HG03432 (cell line): Measurements from ENCODE around the gene ABCB8.

Source experiments
- ATAC-seq: cut with Tn5 transposase; IDR thresholded peaks from one replicate; pipeline ENCODE4 v1.9.1; 2021; ENCODE audit warnings: mild to moderate bottlenecking, moderate library complexity; ENCODE audit not compliant: unreplicated experiment

Gene ABCB8

DNA sequence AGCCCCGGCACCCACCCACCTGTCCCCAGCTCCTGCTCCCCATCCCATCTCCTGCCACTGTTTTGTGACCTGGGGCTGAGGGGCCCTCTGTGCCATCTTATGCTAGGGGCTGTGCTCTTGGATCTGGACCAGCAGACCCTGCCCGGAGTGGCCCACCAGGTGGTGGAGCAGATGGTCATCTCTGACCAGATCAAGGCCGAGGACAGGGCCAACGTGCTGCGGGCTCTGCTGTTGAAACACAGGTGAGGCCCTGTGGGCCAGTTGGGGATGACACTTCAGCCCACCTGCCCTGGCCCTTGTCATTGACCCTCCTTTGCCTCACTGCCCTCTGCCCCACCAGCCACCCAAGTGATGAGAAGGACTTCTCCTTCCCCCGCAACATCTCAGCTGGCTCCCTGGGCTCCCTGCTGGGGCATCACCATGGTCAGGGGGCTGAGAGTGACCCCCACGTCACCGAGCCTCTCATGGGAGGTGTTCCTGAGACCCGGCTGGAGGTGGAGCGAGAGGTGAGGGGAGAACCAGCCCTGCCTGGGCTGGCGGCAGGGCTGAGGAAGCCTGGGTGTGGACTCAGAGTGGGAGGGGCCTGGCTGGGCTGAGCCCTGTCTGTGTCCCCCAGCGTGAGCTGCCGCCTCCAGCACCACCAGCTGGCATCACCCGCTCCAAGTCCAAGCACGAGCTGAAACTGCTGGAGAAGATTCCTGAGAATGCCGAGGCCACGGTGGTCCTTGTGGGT, 41.8 kb downstream of the ABCB8 start:
- ATAC-seq, result no peak

DNA sequence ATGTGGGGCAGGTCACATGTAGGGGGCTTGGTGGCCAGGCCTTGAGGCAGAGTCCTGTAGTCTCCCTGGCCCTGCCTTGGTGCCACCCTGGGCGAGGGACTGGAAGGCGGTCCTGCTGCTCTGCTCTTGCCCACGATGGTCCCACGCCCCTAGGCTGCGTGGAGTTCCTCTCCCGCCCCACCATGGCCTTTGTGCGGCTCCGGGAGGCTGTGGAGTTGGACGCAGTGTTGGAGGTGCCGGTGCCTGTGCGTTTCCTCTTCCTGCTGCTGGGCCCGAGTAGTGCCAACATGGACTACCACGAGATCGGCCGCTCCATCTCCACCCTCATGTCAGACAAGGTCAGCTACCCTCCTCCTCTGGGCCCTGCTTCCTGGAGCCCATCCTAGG, 42.3 kb downstream of the ABCB8 start:
- ATAC-seq, result no peak

GRCh38 chr7:151071032-151071866, 43.0 kb downstream of the ABCB8 start:
- ATAC-seq, result no peak

GRCh38 chr7:151073990-151074389, 45.7 kb downstream of the ABCB8 start:
- no peak for ATAC-seq

GRCh38 chr7:151074817-151075661, 46.8 kb downstream of the ABCB8 start:
- ATAC-seq, result no peak

GRCh38 chr7:151075662-151075971, 47.4 kb downstream of the ABCB8 start:
- ATAC-seq, result no peak

- ATAC-seq, result no peak
These were observed 47.8 kb downstream of the ABCB8 start for GRCh38 chr7:151075978-151076426.

DNA sequence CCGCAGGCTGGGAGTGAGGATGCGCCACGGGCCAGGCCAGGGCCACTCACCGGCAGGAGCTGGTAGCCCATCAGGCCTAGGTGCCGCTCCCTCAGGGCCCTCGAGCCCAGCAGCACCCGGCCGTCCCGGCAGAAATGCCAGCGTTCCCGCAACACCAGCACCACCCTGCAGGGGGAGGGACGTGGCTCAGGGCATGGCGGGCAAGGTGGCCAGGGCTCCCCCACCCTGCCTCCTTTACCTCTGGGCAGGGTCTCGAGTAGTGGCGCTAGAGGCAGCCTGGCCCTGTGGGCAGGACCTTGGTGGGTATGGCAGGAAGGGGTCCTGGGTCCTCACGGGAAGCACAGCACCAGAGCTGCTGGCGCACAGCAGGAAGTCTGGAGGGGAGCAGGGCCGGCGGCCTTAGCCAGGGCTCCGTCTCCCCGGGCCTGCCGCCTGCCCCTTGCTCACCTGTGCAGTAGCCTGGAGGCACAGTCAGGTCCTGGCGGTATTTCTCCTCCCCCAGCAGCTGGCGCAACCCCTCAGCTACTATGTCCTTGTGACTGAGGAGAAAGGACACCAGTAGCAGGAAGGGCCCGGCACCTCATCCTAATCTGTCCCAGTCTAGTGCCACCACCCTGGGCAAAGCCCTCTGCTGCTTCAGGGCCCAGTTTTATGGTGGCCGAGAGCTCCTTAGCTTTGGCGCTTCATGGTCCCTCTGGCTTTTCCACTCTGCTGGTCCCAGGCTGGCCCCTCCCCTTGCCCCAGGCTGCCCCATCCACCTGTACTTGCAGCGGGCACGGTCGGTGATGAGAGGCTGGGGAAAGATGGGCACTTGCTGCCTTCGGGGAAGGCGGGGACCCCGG, 48.8 kb downstream of the ABCB8 start:
- ATAC-seq, result no peak

- no peak for ATAC-seq
These were observed 49.5 kb downstream of the ABCB8 start for GRCh38 chr7:151077705-151078232.

DNA sequence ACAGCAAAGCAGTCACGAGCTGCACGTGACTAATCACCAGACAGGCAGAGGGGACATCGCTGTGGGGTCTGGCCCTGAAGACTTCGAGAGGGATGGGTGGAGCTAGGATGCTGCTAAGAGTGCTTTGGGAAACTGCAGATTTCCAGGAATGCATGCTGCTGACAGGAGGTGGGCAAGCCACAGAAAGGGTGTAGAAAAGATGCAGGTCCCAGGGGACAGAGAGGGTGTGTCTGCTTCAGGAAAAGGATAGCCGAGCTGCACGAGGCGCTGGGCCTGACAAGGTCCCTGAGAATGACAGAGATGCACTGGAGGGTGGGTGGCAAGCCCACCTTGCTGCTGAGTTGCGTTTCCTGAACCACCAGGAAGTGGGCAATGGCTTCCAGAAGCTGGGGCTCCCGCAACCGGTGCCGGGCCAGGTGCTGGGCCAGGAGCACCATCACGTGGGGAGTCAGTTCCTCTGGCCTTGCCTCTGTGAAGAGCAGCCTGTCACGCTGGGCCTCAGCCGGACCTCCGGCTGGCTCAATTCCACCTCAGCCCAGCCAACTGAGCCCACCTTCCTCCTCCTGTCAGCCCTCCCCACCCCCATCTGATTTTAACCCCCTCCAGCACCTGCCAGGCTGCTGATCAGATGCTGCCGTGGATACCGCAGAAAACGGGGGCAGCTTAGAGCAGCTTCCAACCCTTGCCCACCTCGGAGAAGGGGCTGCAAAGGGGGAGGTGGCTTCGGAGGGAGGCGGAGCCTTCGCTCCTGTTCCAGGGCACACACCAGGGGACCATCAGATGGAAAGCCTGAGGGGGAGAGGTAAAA, 50.2 kb downstream of the ABCB8 start:
- no peak for ATAC-seq

GRCh38 chr7:151079199-151079910, 51.1 kb downstream of the ABCB8 start:
- ATAC-seq, result no peak

DNA sequence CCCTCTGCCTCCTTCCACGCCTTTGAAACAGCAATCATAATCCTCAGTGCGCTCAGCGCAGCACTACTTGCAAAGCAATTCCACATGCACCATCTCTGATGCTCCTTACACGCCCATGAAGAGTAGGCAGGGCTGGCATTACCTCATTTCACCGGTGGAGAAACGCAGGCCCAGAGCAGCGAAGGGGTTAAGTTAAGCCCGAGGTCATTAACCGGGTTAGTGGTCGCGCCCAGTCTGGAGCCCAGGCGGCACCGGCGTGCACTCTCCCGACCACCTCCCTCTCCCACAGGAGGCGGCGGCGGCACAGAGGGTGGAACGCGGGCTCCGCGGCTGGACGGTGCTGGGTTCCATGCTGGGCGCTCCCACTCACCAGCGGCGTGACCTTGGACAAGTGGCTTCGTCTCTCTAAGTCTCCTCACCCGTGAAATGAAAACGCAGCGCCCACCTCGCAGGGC, 51.8 kb downstream of the ABCB8 start:
- peak; percentile 4 for ATAC-seq

GRCh38 chr7:151080522-151081169, 52.4 kb downstream of the ABCB8 start, which contains the start of gene FASTK:
TSS of gene FASTK (minus strand) at chr7:151080809. CDS start at chr7:151080766, 43 bp downstream.
- peak; percentile 77 for ATAC-seq

DNA sequence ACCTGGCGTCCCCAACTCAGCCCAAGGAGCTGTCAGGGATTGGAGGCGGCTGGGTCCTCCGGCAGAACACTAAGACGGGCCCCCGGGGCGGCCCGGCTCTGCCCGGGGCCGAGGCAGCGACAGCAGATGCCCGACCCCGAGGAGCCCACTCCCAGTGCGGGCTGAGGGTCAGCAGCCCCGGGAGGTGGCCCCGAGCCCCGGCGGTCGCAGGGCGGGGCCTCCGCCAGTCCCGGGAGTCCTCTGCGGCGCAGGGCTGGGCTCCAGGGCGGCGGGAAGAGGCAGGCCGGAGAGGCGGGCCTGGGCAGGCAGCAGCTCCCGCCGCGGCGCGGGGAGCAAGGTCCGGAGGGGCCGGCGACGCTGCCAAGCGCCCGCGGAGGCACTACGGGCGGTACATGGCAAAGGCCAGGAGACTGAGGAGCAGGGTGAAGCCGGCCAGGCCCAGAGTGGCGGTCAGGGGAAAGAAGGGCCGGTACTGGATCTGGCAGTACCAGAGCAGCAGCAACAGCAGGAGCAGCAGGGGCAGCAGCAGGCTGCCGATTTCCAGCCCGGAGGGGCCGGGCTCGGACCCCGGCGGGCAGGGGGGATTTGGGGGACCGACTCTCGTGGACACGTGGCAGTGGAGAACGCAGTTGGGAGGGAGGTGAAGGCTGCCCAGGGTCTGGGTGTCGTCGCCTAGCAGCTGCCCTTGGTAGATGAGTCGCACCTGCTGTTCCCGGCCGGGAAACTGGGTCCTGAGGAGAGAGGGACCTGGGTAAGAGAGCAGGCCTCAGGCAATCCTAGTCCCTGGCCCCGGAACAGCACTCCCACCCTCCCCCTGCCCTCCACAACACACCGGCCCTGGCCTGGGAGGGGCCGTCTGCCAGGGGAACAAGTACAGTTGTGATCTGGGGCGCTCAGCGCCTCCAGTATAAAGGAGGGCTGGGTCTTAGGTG, 53.2 kb downstream of the ABCB8 start:
- ATAC-seq, result no peak

- ATAC-seq, result no peak
These were observed 54.2 kb downstream of the ABCB8 start for GRCh38 chr7:151082141-151083070.
